Caco-2 (cell line): ENCODE data around the gene ULK1. TPM values are rescaled to one million over a fixed set of nuclear protein-coding genes. Genes with fewer than 3 reads are reported as not detected.
A peak's percentile ranks its signal among the peaks of the same experiment; 100 is the strongest.

Experiments used
- BruUV-seq: library from RNA; stranded (reverse); fragments of 400-500 nt; replicated peaks from 2 replicates; lab custom pipeline; 2021; lab: Mats Ljungman, UMichigan
- CTCF ChIA-PET: fragments of 300-600 bp; sonication (Branson Sonifier 250); formaldehyde crosslinking; loops from one replicate; lab custom pipeline; 2022; ENCODE audit warnings: antibody characterized with exemption; lab: Charles Lee
- POLR2A ChIA-PET: fragments of 300-600 bp; sonication (Branson Sonifier 250); formaldehyde crosslinking; loops from one replicate; lab custom pipeline; 2022; ENCODE audit warnings: antibody characterized with exemption; lab: Charles Lee
- DNase-seq, 2 experiments: peaks; one replicate each; pipeline versions ENCODE4 v3.0.0 to v3.0.0-alpha.2; 2020 to 2022
- H3K27me3 ChIP-seq: replicated peaks from 2 replicates; pipeline ENCODE4 v1.6.0; 2011; ENCODE audit warnings: low read length; ENCODE audit not compliant: control insufficient read depth, insufficient read depth
- H3K36me3 ChIP-seq: 2 replicates; pipeline ENCODE4 v1.5.1; 2011; ENCODE audit warnings: low read length; ENCODE audit not compliant: control insufficient read depth, insufficient read depth
- H3K4me1 ChIP-seq: fragments of 250-450 bp; sonication (Bioruptor Pico); 2 replicates; pipeline ENCODE4 v1.5.1; 2020; ENCODE audit warnings: mild to moderate bottlenecking
- H3K4me3 ChIP-seq: 2 replicates; pipeline ENCODE4 v1.5.1; 2011; ENCODE audit warnings: low read depth, mild to moderate bottlenecking, control low read depth, low read length
- H3K9me3 ChIP-seq: fragments of 250-450 bp; sonication (Bioruptor Pico); 2 replicates; pipeline ENCODE4 v1.5.1; 2020; ENCODE audit warnings: mild to moderate bottlenecking, moderate library complexity
- H3K27ac Mint-ChIP-seq: one replicate; pipeline ENCODE4 v1.8.0; 2022; ENCODE audit warnings: mixed read lengths; ENCODE audit not compliant: unreplicated experiment
- H3K27me3 Mint-ChIP-seq: one replicate; pipeline ENCODE4 v1.8.0; 2022; ENCODE audit warnings: mixed read lengths; ENCODE audit not compliant: insufficient read depth, unreplicated experiment
- H3K36me3 Mint-ChIP-seq: one replicate; pipeline ENCODE4 v1.8.0; 2022; ENCODE audit warnings: mild to moderate bottlenecking, mixed read lengths; ENCODE audit not compliant: insufficient read depth, unreplicated experiment
- H3K4me1 Mint-ChIP-seq: one replicate; pipeline ENCODE4 v1.8.0; 2022; ENCODE audit warnings: low read depth, mixed read lengths; ENCODE audit not compliant: unreplicated experiment
- H3K4me3 Mint-ChIP-seq: one replicate; pipeline ENCODE4 v1.8.0; 2022; ENCODE audit warnings: mild to moderate bottlenecking, moderate library complexity, mixed read lengths; ENCODE audit not compliant: unreplicated experiment
- H3K9me3 Mint-ChIP-seq: one replicate; pipeline ENCODE4 v1.8.0; 2022; ENCODE audit warnings: mixed read lengths; ENCODE audit not compliant: unreplicated experiment
- CTCF ChIP-seq, 2 experiments: fragments of 200-600 bp in 1 of 2; IDR thresholded peaks; 1 replicate in 1 of 2; 2 replicates in 1 of 2; pipeline versions ENCODE4 v1.5.1 to v1.8.0; 2011 to 2022; ENCODE audit warnings: antibody characterized with exemption in 1 of 2, control low read depth in 1 of 2, inconsistent platforms in 1 of 2, low read depth in 1 of 2, low read length in 1 of 2, mild to moderate bottlenecking in 1 of 2, moderate library complexity in 1 of 2; ENCODE audit not compliant: insufficient read depth in 1 of 2, severe bottlenecking in 1 of 2, unreplicated experiment in 1 of 2
- intact Hi-C: fragments of 100-400 bp; cut with micrococcal nuclease; formaldehyde crosslinking; loops from one replicate; pipeline ENCODE4 v1.10.0; 2022; ENCODE audit not compliant: unreplicated experiment
- total RNA-seq: library from RNA; stranded (reverse); gene quantifications from 2 replicates; pipeline ENCODE4 v1.2.3, GENCODE V29; 2022

The ULK1 gene
- total RNA-seq, 1 experiment from 2014 or later = 61.1 TPM

- no peak overlapping the region for H3K27ac Mint-ChIP-seq
- H3K4me1 Mint-ChIP-seq = no peaks in the 10 kb centered on the region
- no peaks in the 10 kb centered on the region for H3K4me1 ChIP-seq
- no TSS peak for BruUV-seq
- no peaks in the 10 kb centered on the region for H3K27me3 Mint-ChIP-seq
- ChIA-PET CTCF (no interaction called here), POLR2A (no interaction called here)
- intact Hi-C loops = no loop called here
- no peaks in the 10 kb centered on the region for H3K9me3 ChIP-seq
- peaks cover 64% of the 10 kb centered on the region for H3K36me3 Mint-ChIP-seq
- no peak for TF ChIP-seq CTCF (IDR thresholded peaks at IDR 0.05; ENCODE audit: insufficient read depth in 1 of 2, low read depth in 1 of 2, low read length in 1 of 2, severe bottlenecking in 1 of 2, unreplicated experiment in 1 of 2)
- no peaks in the 10 kb centered on the region for H3K9me3 Mint-ChIP-seq
- no peak for DNase-seq
- no peak overlapping the region for H3K4me3 ChIP-seq
- no peaks in the 10 kb centered on the region; the same call in 1 of the 2 replicates for H3K36me3 ChIP-seq
- H3K4me3 Mint-ChIP-seq = no peak overlapping the region
- H3K27me3 ChIP-seq = no peaks in the 10 kb centered on the region
These were observed 49.0 kb downstream of the ULK1 start for GRCh38 chr12:131943389-131943788.

- Histone ChIP-seq H3K27me3 (no peaks in the 10 kb centered on the region), H3K9me3 (no peaks in the 10 kb centered on the region), H3K4me1 (no peaks in the 10 kb centered on the region), H3K36me3 (no peaks in the 10 kb centered on the region; the same call in 1 of the 2 replicates), H3K4me3 (no peak overlapping the region)
- intact Hi-C loops = no loop called here
- H3K9me3 Mint-ChIP-seq = no peaks in the 10 kb centered on the region
- no peaks in the 10 kb centered on the region for H3K27me3 Mint-ChIP-seq
- POLR2A ChIA-PET = no interaction called here
- H3K4me1 Mint-ChIP-seq = no peaks in the 10 kb centered on the region
- H3K27ac Mint-ChIP-seq = no peak overlapping the region
- no peak overlapping the region for H3K4me3 Mint-ChIP-seq
- no TSS peak for BruUV-seq
- peak in 1 of 2 experiments; percentile 12 for DNase-seq
- TF ChIP-seq CTCF (IDR thresholded peaks at IDR 0.05; ENCODE audit: insufficient read depth in 1 of 2, low read depth in 1 of 2, low read length in 1 of 2, severe bottlenecking in 1 of 2, unreplicated experiment in 1 of 2) = no peak
- peaks cover 64% of the 10 kb centered on the region for H3K36me3 Mint-ChIP-seq
- CTCF ChIA-PET = no interaction called here
These were observed 49.5 kb downstream of the ULK1 start for GRCh38 chr12:131943876-131944275.

GRCh38 chr12:131944601-131945251 lies 50.3 kb downstream of the ULK1 start:
- ChIA-PET CTCF (no interaction called here), POLR2A (no interaction called here)
- Histone ChIP-seq H3K36me3 (no peaks in the 10 kb centered on the region; the same call in 1 of the 2 replicates), H3K27me3 (no peaks in the 10 kb centered on the region), H3K4me1 (no peaks in the 10 kb centered on the region), H3K4me3 (no peak overlapping the region), H3K9me3 (no peaks in the 10 kb centered on the region)
- no peak for TF ChIP-seq CTCF (IDR thresholded peaks at IDR 0.05; ENCODE audit: insufficient read depth in 1 of 2, low read depth in 1 of 2, low read length in 1 of 2, severe bottlenecking in 1 of 2, unreplicated experiment in 1 of 2)
- Mint-ChIP-seq H3K9me3 (no peaks in the 10 kb centered on the region), H3K36me3 (peaks cover 56% of the 10 kb centered on the region), H3K27me3 (no peaks in the 10 kb centered on the region), H3K4me1 (no peaks in the 10 kb centered on the region), H3K27ac (no peak overlapping the region), H3K4me3 (no peak overlapping the region)
- BruUV-seq = no TSS peak
- intact Hi-C loops = no loop called here
- peak in 1 of 2 experiments; percentile 18 for DNase-seq
